T1000 (cell line): Measurements from ENCODE around the gene TOP3B.

Experiments
- DNase-seq: peaks from one replicate; lab custom pipeline; 2025; ENCODE audit warnings: mixed read lengths; lab: John Stamatoyannopoulos, UW

Gene TOP3B

GRCh38 chr22:22010358-22010757 lies 27.8 kb upstream of the TOP3B start:
- DNase-seq: no peak

DNA sequence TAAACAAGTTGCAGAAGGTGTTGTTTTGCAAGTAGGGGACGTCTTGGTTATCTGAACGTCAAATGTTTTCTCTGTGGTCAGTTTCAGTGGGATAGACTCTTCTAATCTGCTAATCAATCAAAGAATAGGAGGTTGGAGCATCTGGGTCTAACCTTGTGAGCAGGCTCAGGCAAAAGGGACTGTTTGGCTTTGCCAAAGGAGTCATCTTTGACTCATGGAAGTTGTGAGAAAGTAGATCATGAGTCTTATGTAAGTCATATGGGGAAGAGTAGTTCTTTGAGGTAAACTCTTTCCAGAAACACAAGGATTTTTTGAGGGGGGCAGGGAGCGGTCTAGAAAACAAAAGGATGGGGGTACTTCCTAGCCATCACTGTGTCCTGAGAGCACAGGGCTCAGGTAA lies 27.1 kb upstream of the TOP3B start:
- DNase-seq: no peak

- no peak for DNase-seq
These were observed 24.0 kb upstream of the TOP3B start for GRCh38 chr22:22006596-22006990.

GRCh38 chr22:22005945-22006595 lies 23.5 kb upstream of the TOP3B start:
- no peak for DNase-seq

GRCh38 chr22:22003233-22003632 lies 20.6 kb upstream of the TOP3B start:
- DNase-seq: no peak

DNA sequence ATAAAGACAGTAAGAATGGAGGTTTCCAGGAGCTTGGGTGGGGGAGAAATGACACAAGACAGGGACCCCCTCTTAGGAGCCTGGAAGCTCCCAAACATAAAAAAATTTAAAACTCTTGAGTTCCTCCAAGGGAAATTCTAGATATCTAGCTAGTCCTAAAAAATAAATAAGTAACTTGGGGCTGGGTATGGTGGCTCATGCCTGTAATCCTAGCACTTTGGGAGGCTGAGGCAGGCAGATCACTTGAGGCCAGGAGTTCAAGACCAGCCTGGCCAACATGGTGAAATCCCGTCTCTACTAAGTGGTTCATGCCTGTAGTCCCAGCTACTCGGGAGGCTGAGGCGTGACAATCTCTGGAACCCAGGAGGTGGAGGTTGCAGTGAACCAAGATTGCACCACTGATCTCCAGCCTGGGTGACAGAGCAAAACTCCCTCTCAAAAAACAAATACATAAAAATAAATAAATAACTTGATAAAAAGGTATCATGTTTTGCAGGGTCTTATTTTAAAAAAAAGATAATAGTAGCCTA lies 20.0 kb upstream of the TOP3B start:
- no peak for DNase-seq

- no peak for DNase-seq
These were observed 19.3 kb upstream of the TOP3B start for GRCh38 chr22:22001664-22002525.

DNA sequence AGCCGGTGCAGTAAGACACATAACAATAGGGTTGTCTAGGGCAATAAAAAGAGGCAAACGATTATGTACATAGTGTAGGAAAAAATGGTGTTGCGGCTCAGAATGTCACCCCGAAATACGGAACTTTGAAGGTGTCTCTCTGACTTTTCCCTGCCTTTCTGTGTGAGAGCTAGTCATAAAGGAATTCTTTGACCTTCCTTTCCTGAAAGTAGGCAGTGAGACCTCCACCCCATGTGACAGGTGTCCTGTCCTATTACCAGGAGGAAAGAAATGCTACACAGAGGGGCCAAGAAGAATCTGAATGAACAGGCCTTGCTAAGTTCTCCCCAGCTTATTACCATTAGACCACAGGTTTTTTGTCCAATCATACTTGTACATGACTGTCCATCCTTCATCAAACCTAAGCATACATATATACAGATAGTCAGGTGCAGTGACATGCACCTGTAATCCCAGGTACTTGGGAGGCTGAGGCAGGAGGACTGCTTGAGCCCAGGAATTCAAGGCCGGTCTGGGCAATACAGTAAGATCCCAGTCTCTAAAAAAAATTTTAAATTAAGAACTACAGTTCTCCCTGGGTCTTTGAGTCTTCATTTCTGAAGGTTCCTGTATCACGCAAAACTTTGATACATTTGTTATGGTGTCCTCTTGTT lies 16.1 kb upstream of the TOP3B start:
- DNase-seq: no peak

GRCh38 chr22:21996175-21996720 lies 13.7 kb upstream of the TOP3B start:
- DNase-seq: no peak

GRCh38 chr22:21995660-21996059 lies 13.1 kb upstream of the TOP3B start:
- DNase-seq: no peak

DNA sequence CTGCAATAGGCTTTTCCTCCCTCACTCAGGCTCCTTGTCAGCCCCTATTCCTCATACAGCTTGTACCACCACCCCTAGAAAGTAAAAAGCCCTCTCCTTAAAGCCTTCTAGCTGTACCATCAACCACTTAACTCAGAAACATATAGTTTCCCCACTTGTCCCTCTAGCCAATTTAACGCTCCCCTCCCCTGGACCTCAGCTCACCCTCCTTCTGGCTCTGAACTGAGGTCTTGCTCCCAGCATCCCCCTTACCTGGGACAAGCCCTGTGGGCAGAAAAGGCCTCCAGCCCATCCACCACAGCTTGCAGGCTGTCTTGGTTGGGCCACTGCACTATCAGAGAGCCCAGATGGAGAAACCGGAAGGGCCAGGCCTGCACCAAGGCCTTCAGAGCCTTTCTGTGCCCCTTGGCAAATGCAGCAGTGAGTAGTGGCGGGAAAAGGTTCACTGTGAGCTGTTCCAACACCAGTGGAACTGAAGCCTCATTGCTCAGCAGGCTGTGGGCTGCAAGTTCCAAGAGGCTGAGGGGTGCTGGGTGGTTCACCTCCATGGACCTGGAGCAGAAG lies 12.4 kb upstream of the TOP3B start:
- no peak for DNase-seq

GRCh38 chr22:21992593-21993237 lies 10.1 kb upstream of the TOP3B start:
- no peak for DNase-seq

- no peak for DNase-seq
These were observed 9.2 kb upstream of the TOP3B start for GRCh38 chr22:21991774-21992173.

DNA sequence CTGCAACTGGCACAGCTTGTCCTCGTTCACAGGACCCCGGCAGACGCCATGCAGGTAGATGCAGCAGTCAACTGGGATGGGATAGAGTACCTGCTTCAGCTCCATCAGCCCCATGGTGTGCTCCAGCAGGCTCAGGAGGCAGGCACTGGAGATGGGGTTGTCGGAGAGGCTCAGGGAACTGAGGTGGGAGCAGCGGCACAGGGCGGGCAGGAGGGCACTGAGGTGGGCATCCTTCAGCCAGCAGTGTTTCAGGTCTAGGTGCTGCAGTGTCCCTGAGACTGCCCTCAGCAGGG lies 8.7 kb upstream of the TOP3B start:
- DNase-seq: no peak

- no peak for DNase-seq
These were observed 8.1 kb upstream of the TOP3B start for GRCh38 chr22:21990445-21991303.

- DNase-seq: no peak
These were observed 6.5 kb upstream of the TOP3B start for GRCh38 chr22:21989049-21989448.

DNA sequence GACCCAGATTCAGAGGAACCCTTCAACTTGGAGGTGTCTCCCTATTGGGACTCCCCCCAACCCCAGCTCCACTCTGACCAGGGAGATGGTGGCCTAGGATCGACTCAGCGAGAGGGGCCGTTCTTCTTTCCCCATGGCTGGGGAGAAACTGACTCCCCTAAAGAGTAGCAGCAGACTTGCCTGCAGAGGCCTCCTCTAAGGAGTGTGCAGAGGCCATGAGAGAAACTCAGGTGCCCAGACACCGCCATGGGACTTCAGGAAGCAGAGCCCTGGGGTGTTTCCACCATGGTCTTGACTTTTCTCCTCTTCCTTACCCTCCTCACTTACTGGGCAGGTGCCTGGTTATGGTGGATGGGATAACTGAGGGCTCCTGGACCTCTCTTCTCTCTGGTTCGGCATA lies 2.6 kb upstream of the TOP3B start:
- no peak for DNase-seq

DNA sequence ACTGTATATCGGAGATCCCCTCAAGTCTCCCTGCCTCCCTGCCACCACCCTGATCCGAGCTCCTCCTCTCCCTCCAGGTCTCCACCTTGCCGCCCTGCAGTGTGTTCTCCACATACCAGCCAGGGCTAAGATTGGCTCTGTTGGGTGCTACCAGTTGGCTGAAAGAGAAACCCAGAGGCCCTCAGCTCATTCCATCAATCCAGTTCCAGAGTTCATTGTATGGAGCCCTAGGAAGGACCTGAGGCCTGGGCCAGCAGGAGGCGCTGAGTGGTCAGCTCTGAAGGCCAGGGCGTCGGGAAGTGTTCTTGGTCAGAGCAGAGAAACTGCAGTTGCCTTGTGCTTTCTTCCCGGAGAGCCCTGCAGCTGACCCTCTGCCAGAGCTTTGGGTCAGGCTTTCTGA lies 2.2 kb upstream of the TOP3B start:
- no peak for DNase-seq

- DNase-seq: no peak
These were observed 713 bp downstream of the TOP3B start for GRCh38 chr22:21981874-21982273.

DNA sequence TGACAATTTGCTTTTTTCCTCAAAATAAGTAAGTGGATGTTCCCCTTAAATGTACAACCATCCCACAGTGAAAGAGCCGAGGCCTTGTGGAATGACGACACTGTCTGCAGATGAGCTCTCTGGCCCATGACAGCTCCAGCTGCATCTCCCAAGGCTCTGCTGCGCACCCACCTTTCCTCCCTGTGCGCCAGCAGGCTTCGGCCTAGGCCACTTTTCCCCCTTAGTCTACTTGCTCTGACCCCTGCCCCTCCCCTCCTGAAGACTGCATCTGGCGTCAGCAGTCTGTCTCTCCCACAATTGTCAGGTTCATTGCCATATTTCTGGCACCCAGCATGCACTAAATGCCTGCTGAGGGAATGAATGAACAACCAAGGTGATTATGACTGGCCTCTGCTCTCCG lies 2.0 kb downstream of the TOP3B start:
- DNase-seq: no peak
